HUES48 (cell line): ENCODE measurements around the gene CAPN10.
"Not testable (repeated sequence)": the region's sequence is repeated elsewhere in the genome, so short reads cannot be mapped to it uniquely, and the experiment has no call there.

Source experiments
- H3K27ac ChIP-seq: one replicate; pipeline ENCODE4 v1.7.0; 2013; ENCODE audit warnings: low read depth, low read length, inconsistent platforms
- H3K27me3 ChIP-seq: 2 replicates; pipeline ENCODE4 v1.6.1; 2013; ENCODE audit warnings: mild to moderate bottlenecking, low read length; ENCODE audit not compliant: control insufficient read depth, insufficient read depth
- H3K36me3 ChIP-seq: 2 replicates; pipeline ENCODE4 v1.6.1; 2013; ENCODE audit warnings: low read length; ENCODE audit not compliant: control insufficient read depth, insufficient read depth
- H3K4me1 ChIP-seq: 2 replicates; pipeline ENCODE4 v1.6.1; 2013; ENCODE audit warnings: mild to moderate bottlenecking, low read length; ENCODE audit not compliant: control insufficient read depth, insufficient read depth
- H3K4me3 ChIP-seq: 2 replicates; pipeline ENCODE4 v1.5.1; 2013; ENCODE audit warnings: mild to moderate bottlenecking, low read depth, low read length
- H3K9ac ChIP-seq: 2 replicates; pipeline ENCODE4 v1.6.1; 2013; ENCODE audit warnings: mild to moderate bottlenecking, low read depth, low read length, moderate library complexity
- H3K9me3 ChIP-seq: 2 replicates; pipeline ENCODE4 v1.6.1; 2013; ENCODE audit warnings: low read length; ENCODE audit not compliant: control insufficient read depth, insufficient read depth

CAPN10 gene

GRCh38 chr2:240557101-240557751, 29.3 kb upstream of the CAPN10 start:
- peaks cover 14% of the 10 kb centered on the region; the same call in 1 of the 2 replicates for H3K4me1 ChIP-seq
- H3K27ac ChIP-seq: peak overlapping the region; percentile 8
- no peaks in the 10 kb centered on the region for H3K9me3 ChIP-seq
- H3K27me3 ChIP-seq: peaks cover 26% of the 10 kb centered on the region
- no peak overlapping the region for H3K9ac ChIP-seq
- no peak overlapping the region; the same call in 1 of the 2 replicates for H3K4me3 ChIP-seq
- H3K36me3 ChIP-seq: no peaks in the 10 kb centered on the region

- Histone ChIP-seq H3K27ac (peak within 1 kb of the TSS; percentile 8), H3K4me1 (peaks cover 14% of the 10 kb centered on the region; the same call in 1 of the 2 replicates), H3K9me3 (no peaks in the 10 kb centered on the region), H3K27me3 (peaks cover 26% of the 10 kb centered on the region), H3K36me3 (no peaks in the 10 kb centered on the region), H3K4me3 (peak within 1 kb of the TSS; percentile 32; the same call in 1 of the 2 replicates), H3K9ac (no peak within 1 kb of the TSS)
Measured at GRCh38 chr2:240557808-240558207, 28.7 kb upstream of the CAPN10 start, which contains the start of gene ANKMY1. Gene ANKMY1 (minus strand): TSS chr2:240557988. CDS start chr2:240557335, 653 bp downstream.

GRCh38 chr2:240558236-240558761, 28.2 kb upstream of the CAPN10 start:
- no peaks in the 10 kb centered on the region for H3K36me3 ChIP-seq
- peaks cover 14% of the 10 kb centered on the region; the same call in 1 of the 2 replicates for H3K4me1 ChIP-seq
- no peaks in the 10 kb centered on the region for H3K9me3 ChIP-seq
- peak overlapping the region; percentile 32; the same call in 1 of the 2 replicates for H3K4me3 ChIP-seq
- H3K27me3 ChIP-seq: peaks cover 26% of the 10 kb centered on the region
- H3K27ac ChIP-seq: no peak overlapping the region
- no peak overlapping the region for H3K9ac ChIP-seq

- Histone ChIP-seq H3K9me3 (no peaks in the 10 kb centered on the region), H3K4me3 (no peak overlapping the region), H3K27ac (no peak overlapping the region), H3K9ac (no peak overlapping the region), H3K27me3 (peaks cover 26% of the 10 kb centered on the region), H3K36me3 (no peaks in the 10 kb centered on the region), H3K4me1 (peaks cover 14% of the 10 kb centered on the region; the same call in 1 of the 2 replicates)
Measured at GRCh38 chr2:240559286-240559685, 27.2 kb upstream of the CAPN10 start.

- H3K4me3 ChIP-seq: peak within 1 kb of the TSS; percentile 81
- H3K36me3 ChIP-seq: no peaks in the 10 kb centered on the region
- peak within 1 kb of the TSS; percentile 80 for H3K9ac ChIP-seq
- peaks cover 14% of the 10 kb centered on the region; the same call in 1 of the 2 replicates for H3K4me1 ChIP-seq
- H3K27ac ChIP-seq: peak within 1 kb of the TSS; percentile 84
- peaks cover 26% of the 10 kb centered on the region for H3K27me3 ChIP-seq
- no peaks in the 10 kb centered on the region for H3K9me3 ChIP-seq
Measured at GRCh38 chr2:240560084-240560479, 26.5 kb upstream of the CAPN10 start, which contains the start of gene DUSP28. Gene DUSP28 (plus strand): TSS chr2:240560357. CDS start chr2:240560685, 328 bp downstream.

- Histone ChIP-seq H3K4me3 (peak overlapping the region; percentile 81), H3K36me3 (no peaks in the 10 kb centered on the region), H3K9me3 (no peaks in the 10 kb centered on the region), H3K9ac (peak overlapping the region; percentile 80), H3K4me1 (peaks cover 14% of the 10 kb centered on the region; the same call in 1 of the 2 replicates), H3K27me3 (peaks cover 26% of the 10 kb centered on the region), H3K27ac (peak overlapping the region; percentile 84)
Measured at GRCh38 chr2:240560480-240561324, 25.8 kb upstream of the CAPN10 start.

- Histone ChIP-seq H3K36me3 (no peaks in the 10 kb centered on the region), H3K27ac (peak overlapping the region; percentile 26), H3K4me3 (peak overlapping the region; percentile 81), H3K4me1 (peaks cover 20% of the 10 kb centered on the region), H3K9ac (peak overlapping the region; percentile 26; the same call in 1 of the 2 replicates), H3K27me3 (peaks cover 26% of the 10 kb centered on the region), H3K9me3 (no peaks in the 10 kb centered on the region)
Measured at GRCh38 chr2:240561325-240561971, 25.1 kb upstream of the CAPN10 start.

GRCh38 chr2:240563231-240563630, 23.3 kb upstream of the CAPN10 start:
- peaks cover 35% of the 10 kb centered on the region for H3K27me3 ChIP-seq
- not testable (repeated sequence) for H3K4me3 ChIP-seq, H3K9ac ChIP-seq, H3K27ac ChIP-seq, H3K36me3 ChIP-seq, H3K9me3 ChIP-seq
- peaks cover 17% of the 10 kb centered on the region for H3K4me1 ChIP-seq

- Histone ChIP-seq H3K27ac (no peak overlapping the region), H3K9me3 (no peaks in the 10 kb centered on the region), H3K27me3 (peaks cover 30% of the 10 kb centered on the region), H3K4me3 (no peak overlapping the region), H3K36me3 (no peaks in the 10 kb centered on the region), H3K9ac (no peak overlapping the region), H3K4me1 (peaks cover 15% of the 10 kb centered on the region)
Measured at GRCh38 chr2:240563951-240564560, 22.5 kb upstream of the CAPN10 start.
